GM19023 (cell line): ENCODE results near the gene NAA15.
"Not testable (repeated sequence)": the region's sequence is repeated elsewhere in the genome, so short reads cannot be mapped to it uniquely, and the experiment has no call there.

Experiments used
- ATAC-seq: cut with Tn5 transposase; IDR thresholded peaks from one replicate; pipeline ENCODE4 v1.9.1; 2021; ENCODE audit warnings: mild to moderate bottlenecking, moderate library complexity; ENCODE audit not compliant: unreplicated experiment

The NAA15 gene

GRCh38 chr4:139444881-139445280 lies 143.6 kb downstream of the NAA15 start:
- ATAC-seq, result not testable (repeated sequence)

DNA sequence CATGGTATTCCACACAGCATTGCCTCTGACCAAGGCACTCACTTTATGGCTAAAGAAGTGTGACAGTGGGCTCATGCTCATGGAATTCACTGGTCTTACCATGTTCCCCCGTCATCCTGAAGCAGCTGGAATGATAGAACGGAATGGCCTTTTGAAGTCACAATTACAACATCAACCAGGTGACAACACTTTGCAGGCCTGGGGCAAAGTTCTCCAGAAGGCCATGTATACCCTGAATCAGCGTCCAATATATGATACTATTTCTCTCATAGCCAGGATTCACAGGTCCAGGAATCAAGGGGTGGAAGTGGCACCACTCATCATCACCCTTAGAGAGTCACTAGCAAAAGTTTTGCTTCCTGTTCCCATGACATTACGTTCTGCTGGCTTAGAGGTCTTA lies 145.8 kb downstream of the NAA15 start:
- ATAC-seq, result not testable (repeated sequence)

DNA sequence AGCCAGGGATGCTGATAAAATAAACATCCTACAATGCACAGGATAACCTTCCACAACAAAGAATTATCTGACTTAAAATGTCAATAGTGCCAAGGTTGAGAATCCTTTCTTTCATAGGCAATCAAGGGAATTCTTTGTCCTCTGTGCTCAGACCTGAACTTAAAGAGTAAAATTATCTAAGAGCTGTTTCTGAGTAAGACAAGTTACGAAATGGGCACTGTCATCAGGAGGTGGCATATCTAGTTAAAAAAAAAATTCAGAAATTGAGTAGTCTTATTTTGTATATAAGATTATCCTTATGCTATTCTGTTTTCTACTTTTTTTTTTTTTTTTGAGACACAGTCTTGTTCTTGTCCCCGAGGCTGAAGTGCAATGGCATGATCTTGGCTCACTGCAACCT lies 149.3 kb downstream of the NAA15 start:
- no peak for ATAC-seq

DNA sequence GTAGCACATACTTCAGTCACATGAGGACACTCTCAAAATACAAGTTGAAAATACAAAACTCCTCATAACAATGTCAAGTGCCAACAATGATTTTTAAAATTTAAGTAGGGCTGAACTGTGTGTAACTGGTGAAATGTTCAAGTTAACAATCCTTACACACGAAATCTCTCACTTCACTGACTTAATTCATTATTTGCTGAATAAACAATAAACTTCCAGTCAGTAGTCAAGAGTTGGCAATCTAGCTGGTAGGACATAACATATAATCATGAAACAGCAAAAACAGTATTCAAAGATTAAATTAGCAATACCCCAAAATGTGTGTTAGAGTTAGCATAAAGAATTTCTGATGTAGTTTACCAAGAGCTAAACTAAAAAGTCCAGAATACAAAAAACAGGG lies 150.7 kb downstream of the NAA15 start:
- ATAC-seq, result no peak

DNA sequence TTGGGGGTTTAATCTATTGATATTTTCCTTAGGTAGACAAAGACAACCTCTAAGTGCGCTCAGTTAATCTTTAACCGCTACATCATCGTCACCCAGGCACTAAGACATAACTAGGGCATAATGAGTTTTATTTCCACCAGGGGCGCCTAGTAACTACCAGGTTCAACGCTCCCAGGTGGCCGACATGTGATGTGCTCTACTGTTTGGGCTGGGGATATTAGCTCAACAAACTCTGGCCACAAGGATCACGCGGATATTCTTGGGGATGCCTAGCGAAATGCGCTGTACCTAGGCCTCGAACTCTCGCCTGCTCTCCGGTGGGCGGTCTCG lies 151.7 kb downstream of the NAA15 start:
- ATAC-seq, result peak; percentile 41

GRCh38 chr4:139453371-139454110 lies 152.2 kb downstream of the NAA15 start:
- ATAC-seq, result peak; percentile 91

GRCh38 chr4:139454111-139455045 lies 153.1 kb downstream of the NAA15 start, which contains the start of gene RAB33B:
Gene RAB33B (plus strand): TSS chr4:139454121. CDS start chr4:139454196, 75 bp downstream.
- ATAC-seq, result peak; percentile 5

DNA sequence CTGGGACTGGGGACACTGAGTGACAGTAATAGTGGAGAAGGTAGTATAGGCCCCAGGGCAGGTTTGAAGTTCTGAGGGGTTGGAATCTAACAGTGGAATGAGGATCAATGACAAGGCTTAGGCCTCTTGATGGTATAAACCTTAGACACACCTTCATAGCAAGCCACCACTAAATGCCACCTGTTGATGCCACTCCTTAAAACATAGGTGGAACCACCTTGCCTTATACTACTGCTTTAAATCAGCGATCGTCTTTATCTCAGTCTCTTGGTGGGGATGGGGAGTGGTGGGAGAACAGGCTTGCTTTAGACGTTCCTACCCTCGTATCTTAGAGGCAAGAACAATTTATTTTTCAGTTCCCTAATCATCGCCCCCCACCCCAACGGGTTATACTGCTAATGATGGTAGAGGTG lies 153.8 kb downstream of the NAA15 start:
- no peak for ATAC-seq

DNA sequence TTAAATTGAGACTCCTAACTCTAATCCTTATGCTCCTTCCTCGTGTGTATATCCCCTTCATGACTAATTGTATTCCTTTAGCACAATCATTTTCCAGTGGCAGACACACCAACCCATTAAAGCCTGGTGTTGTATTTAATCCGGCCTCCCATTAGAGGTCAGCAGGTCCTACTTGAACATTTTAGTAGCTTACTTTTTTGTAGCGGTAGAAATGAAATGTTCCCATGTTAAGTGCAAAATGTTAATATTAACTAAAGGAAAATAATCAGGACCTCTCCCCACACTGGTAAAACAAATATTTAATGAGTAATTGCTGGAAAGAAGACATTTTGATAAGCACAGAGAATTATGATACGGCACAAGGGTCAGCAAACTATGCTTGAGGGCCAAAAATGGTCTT lies 156.0 kb downstream of the NAA15 start:
- ATAC-seq, result no peak

- ATAC-seq, result no peak
Observed at GRCh38 chr4:139458543-139458942, 157.2 kb downstream of the NAA15 start.

- ATAC-seq, result no peak
Observed at GRCh38 chr4:139458999-139459398, 157.7 kb downstream of the NAA15 start.

DNA sequence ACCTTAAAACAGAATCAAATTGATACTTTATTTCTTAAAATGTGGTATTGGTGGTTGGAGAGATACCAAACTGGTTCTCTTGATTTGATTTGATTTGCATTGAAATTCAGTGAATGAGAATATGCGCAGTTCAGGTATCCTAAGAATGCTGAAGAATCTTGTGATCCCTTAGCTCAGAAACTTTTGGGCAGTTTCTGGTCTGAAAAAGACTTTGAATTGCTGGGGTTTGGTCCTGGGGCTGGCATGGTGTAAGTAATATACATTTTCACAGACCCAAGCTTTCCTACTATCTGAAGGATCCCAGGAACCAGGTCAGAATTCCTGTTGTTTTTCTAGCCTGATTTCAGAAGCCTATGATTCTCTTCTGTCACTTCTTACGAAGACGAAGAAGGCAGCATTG lies 159.3 kb downstream of the NAA15 start:
- no peak for ATAC-seq

GRCh38 chr4:139461022-139461628 lies 159.8 kb downstream of the NAA15 start:
- no peak for ATAC-seq

DNA sequence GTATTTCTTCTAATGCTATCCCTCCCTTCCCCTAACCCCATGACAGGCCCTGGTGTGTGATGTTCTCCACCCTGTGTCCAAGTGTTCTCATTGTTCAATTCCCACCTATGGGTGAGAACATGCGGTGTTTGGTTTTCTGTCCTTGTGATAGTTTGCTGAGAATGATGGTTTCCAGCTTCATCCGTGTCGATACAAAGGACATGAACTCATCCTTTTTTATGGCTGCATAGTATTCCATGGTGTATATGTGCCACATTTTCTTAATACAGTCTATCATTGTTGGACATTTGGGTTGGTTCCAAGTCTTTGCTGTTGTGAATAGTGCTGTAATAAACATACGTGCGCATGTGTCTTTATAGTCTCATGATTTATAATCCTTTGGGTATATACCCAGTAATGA lies 163.2 kb downstream of the NAA15 start:
- ATAC-seq, result not testable (repeated sequence)

GRCh38 chr4:139465922-139466321 lies 164.6 kb downstream of the NAA15 start:
- ATAC-seq, result no peak

GRCh38 chr4:139468756-139469155 lies 167.5 kb downstream of the NAA15 start:
- not testable (repeated sequence) for ATAC-seq

- no peak for ATAC-seq
Observed at GRCh38 chr4:139469216-139469615, 167.9 kb downstream of the NAA15 start.
